ENCODE measurements around the gene TAS2R46.

TAS2R46 gene

GRCh38 chr12:11085419-11085818, 23.3 kb upstream of the TAS2R46 start:
- DNase-seq (ENCODE audit: insufficient read length, low spot score) (no peak), FAIRE-seq (no peak)
- no peak for TF ChIP-seq CTCF (IDR thresholded peaks at IDR 0.05; ENCODE audit: insufficient read depth, missing control alignments)

- FAIRE-seq (no peak), DNase-seq (ENCODE audit: insufficient read length, low spot score) (no peak)
- no peak for TF ChIP-seq CTCF (IDR thresholded peaks at IDR 0.05; ENCODE audit: insufficient read depth, missing control alignments)
Observed at GRCh38 chr12:11081987-11082386, 19.9 kb upstream of the TAS2R46 start.

GRCh38 chr12:11078246-11078645, 16.2 kb upstream of the TAS2R46 start:
- no peak for TF ChIP-seq CTCF (IDR thresholded peaks at IDR 0.05; ENCODE audit: insufficient read depth, missing control alignments)
- DNase-seq (ENCODE audit: insufficient read length, low spot score): no peak
- FAIRE-seq: no peak

GRCh38 chr12:11075642-11076041, 13.5 kb upstream of the TAS2R46 start:
- no peak for FAIRE-seq
- TF ChIP-seq CTCF (IDR thresholded peaks at IDR 0.05; ENCODE audit: insufficient read depth, missing control alignments): no peak
- no peak for DNase-seq (ENCODE audit: insufficient read length, low spot score)

GRCh38 chr12:11071414-11071813, 9.3 kb upstream of the TAS2R46 start:
- no peak for FAIRE-seq
- no peak for TF ChIP-seq CTCF (IDR thresholded peaks at IDR 0.05; ENCODE audit: insufficient read depth, missing control alignments)
- no peak for DNase-seq (ENCODE audit: insufficient read length, low spot score)

- no peak for TF ChIP-seq CTCF (IDR thresholded peaks at IDR 0.05; ENCODE audit: insufficient read depth, missing control alignments)
- DNase-seq (ENCODE audit: insufficient read length, low spot score): no peak
- FAIRE-seq: no peak
Observed at GRCh38 chr12:11070999-11071398, 8.9 kb upstream of the TAS2R46 start.

- DNase-seq (ENCODE audit: insufficient read length, low spot score) (no peak), FAIRE-seq (no peak)
- TF ChIP-seq CTCF (IDR thresholded peaks at IDR 0.05; ENCODE audit: insufficient read depth, missing control alignments): no peak
Observed at GRCh38 chr12:11069854-11070365, 7.8 kb upstream of the TAS2R46 start.

All from D721Med (cell line).